ENCODE data around the gene FOXN4. TPM values are rescaled to one million over a fixed set of nuclear protein-coding genes. Genes with fewer than 3 reads are reported as not detected.
"Not testable (repeated sequence)": the region's sequence is repeated elsewhere in the genome, so short reads cannot be mapped to it uniquely, and the experiment has no call there.

The FOXN4 gene, protein sequence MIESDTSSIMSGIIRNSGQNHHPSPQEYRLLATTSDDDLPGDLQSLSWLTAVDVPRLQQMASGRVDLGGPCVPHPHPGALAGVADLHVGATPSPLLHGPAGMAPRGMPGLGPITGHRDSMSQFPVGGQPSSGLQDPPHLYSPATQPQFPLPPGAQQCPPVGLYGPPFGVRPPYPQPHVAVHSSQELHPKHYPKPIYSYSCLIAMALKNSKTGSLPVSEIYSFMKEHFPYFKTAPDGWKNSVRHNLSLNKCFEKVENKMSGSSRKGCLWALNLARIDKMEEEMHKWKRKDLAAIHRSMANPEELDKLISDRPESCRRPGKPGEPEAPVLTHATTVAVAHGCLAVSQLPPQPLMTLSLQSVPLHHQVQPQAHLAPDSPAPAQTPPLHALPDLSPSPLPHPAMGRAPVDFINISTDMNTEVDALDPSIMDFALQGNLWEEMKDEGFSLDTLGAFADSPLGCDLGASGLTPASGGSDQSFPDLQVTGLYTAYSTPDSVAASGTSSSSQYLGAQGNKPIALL
- not detected in 2 replicates for total RNA-seq (2014; rRNA removed; shearing (Covaris generic))

DNA sequence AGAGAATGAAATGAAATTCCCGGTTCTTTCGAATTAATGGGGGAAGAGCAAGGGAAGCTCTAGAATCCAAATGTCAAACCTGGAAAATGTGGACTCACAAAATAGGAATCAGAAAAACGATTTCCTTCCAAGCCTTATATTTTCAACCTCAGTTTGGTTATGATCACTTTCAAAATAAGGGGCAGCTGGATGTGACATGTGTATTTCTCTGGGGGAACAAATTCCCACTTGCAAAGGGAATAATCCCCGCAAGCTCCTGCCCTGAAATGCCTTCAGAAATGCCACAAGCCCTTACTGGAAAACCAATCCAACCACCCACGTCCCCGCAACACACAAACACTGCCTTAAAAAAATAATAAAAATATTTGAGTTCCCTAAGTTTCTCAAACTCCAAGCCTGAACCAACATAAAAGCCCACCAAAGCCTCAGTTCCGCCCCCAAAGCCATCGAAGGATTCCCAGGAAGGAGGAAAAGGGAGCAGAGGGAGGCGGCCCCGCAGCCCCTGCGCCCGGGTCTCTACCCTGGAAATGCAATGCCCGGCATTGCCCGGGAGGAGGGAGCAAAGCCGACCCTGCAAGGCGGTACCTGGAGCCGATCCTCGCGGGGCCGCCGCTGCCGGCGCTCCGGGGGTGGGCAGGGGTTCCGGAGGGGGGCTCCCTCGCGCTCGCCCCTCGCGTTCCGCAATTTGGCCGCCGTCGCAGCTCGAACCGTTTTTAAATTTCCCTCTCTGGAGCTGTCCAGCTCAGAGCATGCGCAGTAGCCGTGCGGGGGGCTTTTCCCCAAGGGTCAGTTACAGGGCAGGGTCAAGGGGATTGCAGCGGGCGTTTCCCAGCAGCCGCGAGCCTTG, at the start of gene FOXN4:
Gene FOXN4, minus strand, starts transcription at position 751 of the 847 bp plus-strand sequence. CDS start 963 bp downstream, outside the sequence.
- DNase-seq (ENCODE audit: low read depth), result no peak

DNA sequence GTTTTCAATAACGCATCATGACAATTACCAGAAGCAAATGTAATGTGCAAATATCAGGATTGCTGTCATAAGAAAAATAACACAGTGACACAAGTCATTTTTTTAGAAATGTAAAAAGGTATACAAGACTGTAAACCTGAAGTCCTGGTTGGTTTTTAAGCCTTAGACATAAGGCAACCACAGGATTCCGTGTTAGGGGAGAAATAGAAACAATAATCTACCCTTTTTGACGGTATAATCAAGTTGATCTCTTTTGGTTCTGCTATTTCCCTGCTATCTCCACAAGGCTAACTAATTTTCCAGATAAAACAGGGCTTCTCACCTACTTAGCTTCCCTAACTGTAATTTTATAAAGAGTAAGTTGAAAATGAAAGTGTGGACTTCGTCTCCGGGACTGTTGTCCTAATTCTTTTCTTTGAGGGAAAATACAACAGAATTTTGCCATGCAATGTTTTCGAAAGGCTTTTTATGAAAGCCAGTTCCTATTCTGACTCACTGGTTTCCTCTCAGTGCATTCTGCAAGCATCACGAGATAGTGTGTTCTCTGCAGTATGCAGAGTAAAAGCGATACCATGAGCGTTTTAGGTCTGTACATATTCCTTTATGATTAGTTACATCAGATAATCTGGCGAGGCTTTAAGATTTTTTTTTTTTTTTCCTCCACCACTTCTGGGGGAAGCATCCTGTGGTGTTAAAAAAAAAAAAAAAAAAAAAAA, 49.2 kb upstream of the FOXN4 start:
- peak; percentile 24 for DNase-seq (ENCODE audit: low read depth)

DNA sequence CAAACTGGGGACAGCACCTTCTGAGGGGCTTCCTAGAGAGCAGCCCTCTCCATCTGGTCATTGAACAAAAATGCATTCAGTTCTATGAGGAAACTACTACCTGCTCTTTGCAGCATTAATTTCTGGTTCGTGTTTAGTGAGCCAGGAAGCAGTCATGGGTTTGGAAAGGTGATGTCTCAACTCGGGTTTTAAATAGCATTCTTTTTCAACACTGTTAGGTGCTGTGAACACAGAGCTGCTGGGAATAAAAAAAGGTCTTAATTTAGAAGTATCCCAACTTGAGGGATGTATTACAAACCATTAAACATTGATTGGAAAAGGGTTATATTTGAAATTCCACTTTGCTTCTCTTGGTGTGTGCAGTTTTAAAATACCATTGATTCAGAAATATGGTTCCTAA, 47.9 kb upstream of the FOXN4 start:
- DNase-seq (ENCODE audit: low read depth), result no peak

DNA sequence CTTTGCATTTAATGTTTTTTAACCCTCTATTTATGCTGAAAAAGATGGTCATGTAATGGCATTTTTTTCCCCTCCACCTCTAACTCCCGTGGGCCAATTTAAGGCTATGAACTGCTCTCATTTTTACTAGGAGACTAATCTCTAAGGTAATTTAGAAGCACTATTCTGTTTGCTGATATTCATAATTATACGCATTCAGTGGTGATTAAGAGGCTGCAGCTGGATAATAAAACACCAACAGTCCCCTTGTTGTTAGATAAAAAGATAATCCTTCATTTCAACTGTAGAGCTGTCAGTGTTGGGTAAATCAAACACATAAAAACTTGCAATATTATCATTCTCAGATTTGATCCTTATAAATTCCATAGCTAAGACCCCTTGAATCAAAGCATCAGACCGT, 47.5 kb upstream of the FOXN4 start:
- DNase-seq (ENCODE audit: low read depth), result no peak

DNA sequence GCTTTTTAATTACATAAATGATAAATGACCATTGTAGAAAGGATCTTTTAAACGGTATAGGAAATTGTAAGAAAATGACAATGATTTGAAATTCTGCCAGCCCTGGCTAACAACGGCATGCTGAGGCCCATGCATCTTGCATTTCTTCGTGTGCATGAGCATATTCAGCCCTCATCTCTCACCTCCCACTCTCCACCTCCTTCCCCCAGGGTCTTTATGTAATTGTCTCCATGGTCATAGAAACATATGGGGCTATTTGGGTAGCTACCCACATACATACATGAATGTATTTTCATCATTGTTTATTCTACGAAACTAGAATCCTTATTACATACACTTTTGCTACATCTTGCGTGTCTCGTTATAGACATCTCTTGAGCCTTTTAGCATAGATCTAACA, 43.1 kb upstream of the FOXN4 start:
- no peak for DNase-seq (ENCODE audit: low read depth)

DNA sequence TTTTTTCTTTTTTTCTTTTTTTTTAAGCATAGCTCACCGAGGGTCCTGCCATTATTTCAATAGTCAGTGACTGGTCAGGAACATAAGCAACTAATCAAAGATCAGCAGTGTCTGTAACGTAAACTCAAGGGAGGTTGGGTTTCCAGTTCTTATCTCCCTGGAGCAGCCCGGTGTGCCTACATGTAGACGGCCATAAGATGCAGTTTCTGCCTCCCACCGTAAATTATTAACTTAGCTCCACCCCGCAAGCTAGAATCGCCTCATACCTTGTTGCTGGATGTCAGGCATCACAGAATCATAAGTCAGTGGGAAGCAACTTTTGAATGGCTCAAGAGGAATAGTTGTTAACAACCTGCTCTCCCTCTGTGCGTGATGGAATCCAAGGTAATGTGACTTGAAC, 38.5 kb upstream of the FOXN4 start, which contains the start of gene MYO1H:
Gene MYO1H, plus strand, starts transcription at position 312 of the 400 bp plus-strand sequence. Its CDS starts 61 bp downstream, at position 373.
- DNase-seq (ENCODE audit: low read depth), result no peak

DNA sequence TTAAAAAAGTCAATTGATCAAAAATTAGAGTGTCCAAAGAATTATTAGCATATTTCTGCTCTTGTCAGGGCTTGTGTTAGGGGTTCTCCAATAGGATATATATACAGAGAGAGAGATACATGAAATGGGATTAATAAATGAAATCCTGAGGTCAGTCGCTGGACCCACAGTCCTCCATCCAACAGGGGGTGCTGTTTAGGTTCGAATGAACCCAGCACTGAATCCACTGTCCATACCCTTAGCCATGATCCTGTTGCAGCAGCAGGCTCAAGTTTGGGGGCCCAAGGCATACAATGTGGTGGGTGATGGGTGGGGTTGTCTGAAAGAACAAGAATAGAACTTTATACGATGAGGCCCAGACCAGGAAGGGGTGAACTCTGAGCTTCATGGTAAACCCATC, 37.8 kb upstream of the FOXN4 start:
- DNase-seq (ENCODE audit: low read depth), result no peak

DNA sequence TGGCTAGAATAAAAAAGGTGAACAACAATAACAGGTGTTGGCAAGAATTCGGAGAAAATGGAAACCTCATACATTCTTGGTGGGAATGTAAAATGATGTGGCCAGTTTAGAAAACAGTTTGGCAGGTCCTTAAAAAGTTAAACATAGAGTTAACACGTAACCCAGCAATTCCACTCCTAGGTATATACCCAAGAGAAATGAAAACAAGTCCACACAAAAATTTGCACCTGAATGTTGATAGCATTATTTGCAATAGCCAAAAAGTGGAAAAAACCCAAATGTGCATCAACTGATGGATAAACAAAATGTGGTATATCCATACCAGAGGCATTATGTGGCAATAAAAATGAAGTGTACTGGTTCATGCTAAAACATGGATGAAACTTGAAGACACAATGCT, 36.3 kb upstream of the FOXN4 start:
- DNase-seq (ENCODE audit: low read depth), result no peak

DNA sequence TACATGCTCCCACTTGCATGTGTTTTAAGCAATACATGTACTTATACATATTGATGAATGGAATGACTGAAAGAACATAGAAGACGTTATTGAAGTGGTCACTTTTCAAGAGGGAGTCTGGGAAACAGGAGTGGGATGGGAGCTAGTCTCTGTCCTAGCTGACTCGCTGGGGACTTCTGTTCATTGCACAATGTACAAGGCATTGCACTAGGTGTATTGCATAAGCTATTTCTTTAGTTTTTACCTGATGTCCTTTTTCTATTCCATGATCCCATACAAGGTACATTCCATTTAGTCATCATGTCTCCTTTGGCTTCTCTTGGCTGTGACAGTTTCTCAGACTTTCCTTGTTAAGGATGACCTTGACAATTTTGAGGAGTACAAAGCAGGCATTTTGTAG, 34.6 kb upstream of the FOXN4 start:
- no peak for DNase-seq (ENCODE audit: low read depth)

DNA sequence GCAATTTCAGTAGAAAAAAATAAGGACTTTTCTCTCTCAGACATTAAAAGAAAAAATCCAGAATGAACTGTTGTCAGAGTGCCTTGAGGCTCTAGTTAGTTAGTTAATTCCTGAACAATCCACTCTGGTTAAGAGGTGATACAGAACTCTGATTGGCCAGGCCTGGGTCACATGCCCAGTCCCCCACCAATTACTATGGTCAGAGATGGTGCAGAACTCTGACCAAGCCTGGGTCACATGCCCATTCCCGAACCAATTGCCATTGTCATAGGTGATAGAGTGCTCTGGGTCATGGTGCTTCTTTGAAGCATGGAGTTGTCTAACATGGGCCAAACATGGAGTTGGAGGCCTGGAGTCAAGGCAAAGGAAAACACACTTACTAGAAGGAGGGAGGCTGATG, 27.5 kb upstream of the FOXN4 start:
- no peak for DNase-seq (ENCODE audit: low read depth)

DNA sequence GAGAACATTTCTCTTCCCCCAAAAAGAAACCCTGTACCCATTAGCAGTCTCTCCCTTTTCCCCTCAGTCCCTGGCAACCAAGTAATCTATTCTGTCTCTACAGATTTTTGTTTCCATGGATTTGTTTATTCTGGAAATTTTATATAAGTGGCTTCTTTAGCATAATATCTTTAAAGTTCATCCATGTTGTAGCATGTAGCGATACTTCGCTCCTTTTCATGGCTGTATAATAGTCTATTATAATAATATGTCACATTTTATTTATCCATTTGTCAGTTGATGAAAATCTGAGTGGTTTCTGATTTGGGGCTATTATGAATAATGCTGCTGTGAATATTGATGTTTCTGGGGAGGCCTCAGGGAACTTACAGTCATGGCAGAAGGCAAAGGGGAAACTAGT, 25.8 kb upstream of the FOXN4 start:
- no peak for DNase-seq (ENCODE audit: low read depth)

DNA sequence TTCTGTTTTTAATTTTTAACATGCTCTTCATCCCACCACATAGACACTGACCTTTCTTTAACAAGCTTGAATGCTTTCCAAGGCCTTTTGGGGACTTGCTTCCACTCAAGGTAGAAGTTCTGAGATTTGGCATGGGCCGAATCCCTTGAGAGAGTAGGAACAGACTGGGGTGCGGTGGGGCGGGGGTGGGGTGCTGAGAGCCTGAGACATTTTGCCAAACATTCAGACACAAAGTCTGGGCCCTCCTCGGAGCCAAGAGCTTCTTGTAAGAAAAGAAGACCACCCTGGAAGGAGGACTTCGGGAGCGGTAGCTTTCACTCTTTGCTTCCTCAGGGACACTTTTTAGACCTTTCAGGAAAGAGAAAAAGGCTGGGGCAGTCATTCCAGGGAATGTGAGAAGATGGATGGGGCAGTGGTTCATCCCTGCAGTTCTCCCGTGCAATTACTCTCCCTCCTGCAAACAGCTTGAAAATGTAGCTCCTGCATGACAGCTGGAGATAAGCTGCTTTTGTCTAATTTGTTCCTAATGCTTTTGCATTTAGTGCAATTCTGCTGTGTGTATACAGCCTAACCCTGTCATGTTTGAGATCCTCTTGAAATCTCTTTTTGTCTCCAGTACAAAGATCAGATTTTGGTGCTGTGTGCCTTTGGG, 22.3 kb upstream of the FOXN4 start:
- DNase-seq (ENCODE audit: low read depth), result no peak

DNA sequence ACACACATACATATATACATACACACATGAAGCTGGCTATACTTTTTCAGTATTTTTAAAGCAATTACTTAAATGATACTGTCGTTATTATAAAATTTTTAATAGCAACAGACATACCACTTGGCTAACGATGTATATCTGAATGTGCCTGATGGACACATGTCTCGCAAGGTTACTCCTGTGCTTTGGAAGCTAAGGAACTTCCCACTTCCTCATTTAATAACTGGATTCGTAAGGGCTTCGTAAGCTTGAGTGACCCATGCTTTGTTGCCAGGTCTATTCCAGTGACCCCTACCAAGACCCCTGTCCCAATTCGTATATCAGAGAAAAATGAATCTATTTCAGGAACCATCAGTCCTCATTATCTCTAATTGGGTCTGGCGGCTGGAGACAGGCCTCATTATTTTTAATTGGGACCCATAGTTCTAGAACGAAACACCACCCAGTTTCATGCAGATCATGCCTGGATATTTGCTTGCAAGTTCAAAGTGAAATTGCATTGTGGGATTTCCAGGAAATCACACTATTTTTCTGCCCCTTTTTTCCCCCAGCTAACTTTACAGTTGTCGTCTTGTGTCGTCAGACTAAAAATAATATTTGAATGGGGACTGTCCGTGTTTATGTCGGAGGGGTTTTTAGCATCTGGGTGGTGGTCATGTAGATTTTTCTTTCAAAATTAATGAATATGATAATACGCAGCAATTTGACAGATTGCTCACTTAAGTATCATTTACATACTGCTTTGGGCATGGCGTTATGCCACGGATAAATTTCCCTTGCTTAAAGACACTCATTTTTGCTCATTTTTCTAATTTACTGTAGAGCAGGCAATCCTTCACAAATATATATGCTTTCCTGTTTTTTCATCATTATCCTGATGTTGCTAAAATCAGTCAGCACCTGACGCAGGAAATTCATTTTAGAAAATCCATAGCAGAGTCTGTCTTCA, 21.5 kb upstream of the FOXN4 start:
- no peak for DNase-seq (ENCODE audit: low read depth)

DNA sequence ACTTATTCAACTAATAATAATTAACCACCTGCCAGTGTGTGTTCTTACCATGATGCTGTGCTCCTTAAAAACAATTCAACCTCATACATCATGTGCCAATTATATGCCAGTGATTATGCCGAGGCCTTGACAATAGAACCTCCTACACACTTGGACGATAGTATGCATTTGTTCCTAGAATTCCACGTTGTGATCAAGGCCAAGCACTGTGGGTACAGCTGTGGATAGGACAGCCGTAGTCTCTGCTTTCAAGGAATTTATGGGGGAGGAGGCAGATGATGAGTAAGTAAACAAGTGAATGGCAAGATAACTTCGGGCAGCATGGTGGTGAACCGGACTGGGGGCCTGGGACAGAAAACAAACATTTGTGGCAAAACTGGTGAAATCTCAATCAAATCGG, 20.6 kb upstream of the FOXN4 start:
- no peak for DNase-seq (ENCODE audit: low read depth)

DNA sequence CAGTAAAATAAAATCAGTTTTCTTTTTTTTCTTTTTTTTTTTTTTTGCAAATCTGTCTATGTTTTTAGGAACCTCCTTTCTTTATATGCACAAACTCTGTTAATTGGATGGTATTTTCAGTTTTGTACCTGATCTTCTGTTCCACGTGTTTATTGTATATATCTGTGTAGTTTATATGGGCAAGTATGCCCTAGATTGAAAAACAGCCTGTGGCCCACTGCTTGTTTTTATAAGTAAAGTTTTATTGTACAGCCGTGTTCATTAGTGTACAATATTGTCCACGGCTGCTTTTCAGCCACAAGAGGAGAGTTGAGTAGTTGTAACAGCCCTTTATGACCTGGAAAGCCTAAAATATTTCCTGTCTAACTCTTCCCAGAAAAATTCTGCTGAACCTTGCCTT, 19.9 kb upstream of the FOXN4 start:
- no peak for DNase-seq (ENCODE audit: low read depth)

DNA sequence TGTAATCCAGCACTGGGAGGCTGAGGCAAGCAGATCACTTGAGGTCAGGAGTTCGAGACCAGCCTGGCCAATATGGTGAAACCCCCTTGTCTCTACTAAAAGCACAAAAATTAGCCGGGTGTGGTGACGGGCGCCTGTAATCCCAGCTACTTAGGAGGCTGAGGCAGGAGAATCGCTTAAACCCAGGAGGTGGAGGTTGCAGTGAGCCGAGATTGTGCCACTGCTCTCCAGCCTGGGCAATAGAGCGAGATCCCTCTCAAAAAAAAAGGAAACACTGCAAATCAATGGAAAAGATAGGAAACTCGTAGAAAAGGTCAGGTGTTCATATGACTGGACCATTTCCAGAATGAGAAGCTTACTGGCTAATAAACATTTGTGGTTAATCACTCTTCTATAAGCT, 12.2 kb upstream of the FOXN4 start:
- not testable (repeated sequence) for DNase-seq (ENCODE audit: low read depth)

DNA sequence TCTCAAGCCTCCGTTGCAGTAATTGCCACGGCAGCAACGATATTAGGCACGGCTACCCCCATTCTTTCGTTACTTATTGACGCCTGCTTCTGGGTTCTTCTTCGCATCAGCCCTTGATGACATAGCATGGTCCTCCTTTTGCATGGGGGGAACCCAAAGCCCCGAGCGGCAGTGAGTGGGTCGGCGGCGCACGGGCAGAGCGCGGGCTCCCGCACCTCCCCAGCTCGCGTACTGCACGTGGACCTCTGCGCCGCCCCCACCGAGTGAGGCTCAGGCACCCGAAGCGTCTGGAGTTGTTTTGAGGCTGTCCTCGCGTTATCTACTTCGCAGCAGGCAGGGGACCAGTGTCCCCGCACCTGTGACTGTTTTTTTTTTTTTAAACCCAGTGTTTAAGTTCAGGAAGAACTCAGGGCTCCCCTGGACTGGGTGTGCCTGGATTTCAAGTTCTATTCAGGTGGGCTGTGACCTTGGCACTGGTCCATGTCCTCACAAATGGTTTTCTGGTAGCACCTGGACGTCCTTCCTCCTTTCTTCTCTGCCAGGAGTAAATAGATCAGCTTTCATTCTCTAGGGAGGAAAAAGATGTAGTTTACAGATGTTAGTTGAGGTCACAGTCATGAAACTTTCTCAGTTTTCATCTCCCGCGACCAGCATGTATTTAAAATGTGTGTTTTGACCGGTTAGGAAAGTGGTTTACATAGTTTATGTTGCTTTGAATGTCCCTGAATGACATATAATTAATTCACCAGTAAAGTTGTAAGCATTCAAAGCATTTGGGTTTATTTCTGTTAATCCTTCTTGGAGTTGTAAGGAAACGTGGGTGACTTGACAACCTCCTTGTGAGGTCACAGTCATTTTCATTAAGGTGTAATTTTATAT, 1.4 kb upstream of the FOXN4 start:
- no peak for DNase-seq (ENCODE audit: low read depth)

DNA sequence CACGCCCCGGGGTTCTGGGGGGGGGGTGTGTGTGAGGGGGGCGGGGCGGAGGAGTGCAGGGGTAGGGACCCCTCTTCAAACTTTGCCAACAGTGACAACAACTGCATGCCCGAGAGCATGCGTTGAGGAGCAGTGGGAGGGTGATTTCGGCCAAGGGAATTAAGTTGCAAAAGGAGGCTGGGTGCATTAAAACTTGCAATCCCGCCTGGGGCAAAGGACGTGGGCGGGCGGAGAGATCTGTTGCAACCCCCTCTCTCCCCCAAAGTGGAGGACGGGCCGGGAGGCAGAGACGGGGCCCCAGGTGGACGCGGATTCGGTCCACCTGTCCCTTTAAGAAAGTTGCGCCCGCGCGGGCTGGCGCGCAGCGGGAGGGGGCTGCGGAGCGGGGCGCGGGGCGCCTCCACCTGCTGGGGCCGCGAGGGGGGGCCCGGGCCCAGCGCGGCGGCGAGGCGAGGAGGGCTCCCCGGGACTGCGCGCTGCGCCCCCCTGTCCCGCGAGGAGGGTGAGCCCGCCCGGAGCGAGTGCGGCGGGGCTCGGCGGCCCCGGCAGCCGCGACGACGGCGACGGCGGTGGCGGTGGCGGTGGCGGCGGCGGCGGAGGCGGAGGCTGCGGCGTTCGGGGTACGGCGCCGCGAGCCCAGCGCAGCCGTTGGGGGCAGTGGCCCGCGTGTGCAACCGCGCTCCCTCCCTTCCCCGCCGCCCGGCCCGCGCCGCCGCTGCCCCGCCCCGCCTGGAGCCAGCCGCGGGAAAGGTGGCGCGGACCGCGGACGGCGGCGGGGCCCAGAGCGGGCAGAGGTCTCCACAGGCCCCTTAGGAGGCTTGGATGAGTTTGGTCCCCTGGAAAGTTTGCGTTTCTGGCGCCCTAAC, 530 bp upstream of the FOXN4 start:
- DNase-seq (ENCODE audit: low read depth), result no peak
